Measurements from ENCODE around the gene SMARCD3.

The SMARCD3 gene

GRCh38 chr7:151192002-151192539 lies 56.4 kb downstream of the SMARCD3 start:
- DNase-seq (ENCODE audit: extremely low read depth in 1 of 2, low read depth in 1 of 2): no peak

GRCh38 chr7:151191544-151191943 lies 57.0 kb downstream of the SMARCD3 start:
- DNase-seq (ENCODE audit: extremely low read depth in 1 of 2, low read depth in 1 of 2): no peak

DNA sequence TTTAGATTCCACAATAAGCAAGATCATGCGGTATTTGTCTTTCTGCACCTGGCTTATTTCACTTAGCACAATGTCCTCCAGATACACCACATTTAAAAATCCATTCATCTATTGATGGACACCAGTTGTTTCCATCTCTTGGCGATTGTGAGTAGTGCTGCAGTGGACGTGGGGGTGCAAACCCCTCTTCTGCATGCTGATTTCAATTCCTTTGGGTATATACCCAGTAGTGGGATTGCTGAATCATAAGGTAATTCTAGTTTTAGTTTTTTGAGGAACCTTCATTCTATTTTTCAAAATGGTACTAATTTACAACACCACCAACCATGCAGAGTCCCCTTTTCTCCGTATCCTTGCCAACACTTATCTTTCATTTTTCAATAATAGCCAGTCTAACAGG lies 59.5 kb downstream of the SMARCD3 start:
- no peak for DNase-seq (ENCODE audit: extremely low read depth in 1 of 2, low read depth in 1 of 2)

Measured in stimulated activated CD8-positive, alpha-beta memory T cell treated with anti-CD3 and anti-CD28 coated beads, Interleukin-7, amount 100 ng/mL, for 48 hours (primary cell).